ENCODE results near the gene WDR82.

WDR82 gene

GRCh38 chr3:52306978-52307377 lies 28.5 kb upstream of the WDR82 start:
- DNase-seq, result no peak

GRCh38 chr3:52305926-52306325 lies 27.5 kb upstream of the WDR82 start:
- DNase-seq, result no peak

- DNase-seq, result no peak
Observed at GRCh38 chr3:52303811-52304210, 25.4 kb upstream of the WDR82 start.

GRCh38 chr3:52302426-52303145 lies 24.1 kb upstream of the WDR82 start:
- no peak for DNase-seq

- DNase-seq, result no peak
Observed at GRCh38 chr3:52299879-52300611, 21.6 kb upstream of the WDR82 start.

GRCh38 chr3:52299247-52299878 lies 20.9 kb upstream of the WDR82 start:
- no peak for DNase-seq

GRCh38 chr3:52298149-52299098 lies 20.0 kb upstream of the WDR82 start:
- DNase-seq, result no peak

GRCh38 chr3:52297242-52298148 lies 19.0 kb upstream of the WDR82 start:
- DNase-seq, result no peak

- no peak for DNase-seq
Observed at GRCh38 chr3:52295671-52296208, 17.3 kb upstream of the WDR82 start.

- no peak for DNase-seq
Observed at GRCh38 chr3:52294320-52295150, 16.1 kb upstream of the WDR82 start.

GRCh38 chr3:52293491-52294319 lies 15.3 kb upstream of the WDR82 start:
- no peak for DNase-seq

- DNase-seq, result no peak
Observed at GRCh38 chr3:52292247-52293065, 14.0 kb upstream of the WDR82 start.

- no peak for DNase-seq
Observed at GRCh38 chr3:52291508-52292181, 13.2 kb upstream of the WDR82 start.

- DNase-seq, result no peak
Observed at GRCh38 chr3:52290596-52291507, 12.4 kb upstream of the WDR82 start.

GRCh38 chr3:52289747-52290595 lies 11.5 kb upstream of the WDR82 start:
- no peak for DNase-seq

- no peak for DNase-seq
Observed at GRCh38 chr3:52289338-52289746, 10.9 kb upstream of the WDR82 start.
